BE2C (cell line): ENCODE measurements around the gene SPNS3.

Experiments
- DNase-seq: peaks from one replicate; pipeline ENCODE4 v3.0.0-alpha.2; 2020
- H3K27me3 ChIP-seq: fragments of 250-450 bp; sonication (Bioruptor Pico); 2 replicates; pipeline ENCODE4 v1.5.1; 2020; ENCODE audit warnings: mild to moderate bottlenecking
- H3K36me3 ChIP-seq: fragments of 250-450 bp; sonication (Bioruptor Pico); 2 replicates; pipeline ENCODE4 v1.5.1; 2020; ENCODE audit warnings: mild to moderate bottlenecking
- H3K4me1 ChIP-seq: fragments of 250-450 bp; sonication (Bioruptor Pico); 2 replicates; pipeline ENCODE4 v1.5.1; 2020
- H3K4me3 ChIP-seq: 2 replicates; pipeline ENCODE4 v1.5.1; 2011; ENCODE audit warnings: low read depth, low read length
- H3K9me3 ChIP-seq: fragments of 250-450 bp; sonication (Bioruptor Pico); 2 replicates; pipeline ENCODE4 v1.5.1; 2020
- TF ChIP-seq, protein P1 (sequence below): IDR thresholded peaks from 2 replicates; pipeline ENCODE4 v1.5.1; 2012; ENCODE audit warnings: mild to moderate bottlenecking, low read depth, low read length

Gene SPNS3

DNA sequence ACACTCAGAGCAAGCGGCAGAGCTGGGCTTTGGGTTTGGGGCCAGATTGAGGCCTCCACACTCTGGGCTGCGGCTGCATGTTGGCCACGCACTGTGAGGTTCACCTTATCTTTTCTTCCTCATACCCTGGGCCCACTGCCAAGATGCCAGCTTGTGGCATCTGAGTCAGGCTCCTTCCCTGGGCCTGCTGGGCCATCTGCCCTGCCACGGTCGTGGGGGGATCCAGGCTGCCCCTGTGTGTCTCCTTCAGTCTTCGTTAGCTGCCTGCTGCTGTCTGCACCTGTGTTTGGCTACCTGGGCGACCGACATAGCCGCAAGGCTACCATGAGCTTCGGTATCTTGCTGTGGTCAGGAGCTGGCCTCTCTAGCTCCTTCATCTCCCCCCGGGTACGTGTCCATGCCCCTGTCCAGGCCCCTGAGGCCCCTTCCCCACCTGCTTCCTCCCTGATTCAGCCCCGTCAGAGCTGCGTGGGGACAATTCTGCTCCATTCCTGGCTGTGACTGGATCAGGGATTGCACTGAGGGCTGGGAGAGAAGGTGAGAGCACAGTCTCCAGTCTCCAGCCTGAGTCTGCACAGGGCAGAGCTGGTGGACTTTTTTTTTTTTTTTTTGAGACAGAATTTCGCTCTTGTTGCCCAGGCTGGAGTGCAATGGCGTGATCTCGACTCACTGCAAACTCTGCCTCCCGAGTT, 11.2 kb downstream of the SPNS3 start:
- DNase-seq: peak; percentile 22
- TF ChIP-seq, protein P1, sequence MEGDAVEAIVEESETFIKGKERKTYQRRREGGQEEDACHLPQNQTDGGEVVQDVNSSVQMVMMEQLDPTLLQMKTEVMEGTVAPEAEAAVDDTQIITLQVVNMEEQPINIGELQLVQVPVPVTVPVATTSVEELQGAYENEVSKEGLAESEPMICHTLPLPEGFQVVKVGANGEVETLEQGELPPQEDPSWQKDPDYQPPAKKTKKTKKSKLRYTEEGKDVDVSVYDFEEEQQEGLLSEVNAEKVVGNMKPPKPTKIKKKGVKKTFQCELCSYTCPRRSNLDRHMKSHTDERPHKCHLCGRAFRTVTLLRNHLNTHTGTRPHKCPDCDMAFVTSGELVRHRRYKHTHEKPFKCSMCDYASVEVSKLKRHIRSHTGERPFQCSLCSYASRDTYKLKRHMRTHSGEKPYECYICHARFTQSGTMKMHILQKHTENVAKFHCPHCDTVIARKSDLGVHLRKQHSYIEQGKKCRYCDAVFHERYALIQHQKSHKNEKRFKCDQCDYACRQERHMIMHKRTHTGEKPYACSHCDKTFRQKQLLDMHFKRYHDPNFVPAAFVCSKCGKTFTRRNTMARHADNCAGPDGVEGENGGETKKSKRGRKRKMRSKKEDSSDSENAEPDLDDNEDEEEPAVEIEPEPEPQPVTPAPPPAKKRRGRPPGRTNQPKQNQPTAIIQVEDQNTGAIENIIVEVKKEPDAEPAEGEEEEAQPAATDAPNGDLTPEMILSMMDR: no peak
- no peaks in the 10 kb centered on the region for H3K36me3 ChIP-seq
- peaks cover 30% of the 10 kb centered on the region for H3K27me3 ChIP-seq
- peaks cover 4% of the 10 kb centered on the region for H3K4me1 ChIP-seq
- no peaks in the 10 kb centered on the region for H3K9me3 ChIP-seq
- H3K4me3 ChIP-seq: no peak overlapping the region

DNA sequence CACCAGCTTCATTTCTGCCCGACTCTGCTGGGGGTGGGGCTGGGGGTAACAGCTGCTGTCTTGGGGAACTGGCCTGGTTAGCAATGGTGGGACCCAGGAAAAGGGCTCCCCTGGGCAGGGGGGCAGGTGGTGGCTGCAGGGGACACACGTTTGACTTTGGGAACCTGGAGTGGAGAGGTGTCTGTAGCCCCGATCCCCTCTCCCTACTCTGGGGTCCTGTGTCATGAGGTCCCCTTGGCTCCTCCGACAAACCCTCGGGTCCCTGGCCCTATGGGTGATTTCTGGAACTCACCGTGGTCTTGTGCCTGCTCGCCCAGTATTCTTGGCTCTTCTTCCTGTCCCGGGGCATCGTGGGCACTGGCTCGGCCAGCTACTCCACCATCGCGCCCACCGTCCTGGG, 12.0 kb downstream of the SPNS3 start:
- no peaks in the 10 kb centered on the region for H3K9me3 ChIP-seq
- TF ChIP-seq, protein P1: no peak
- H3K36me3 ChIP-seq: no peaks in the 10 kb centered on the region
- H3K27me3 ChIP-seq: peaks cover 28% of the 10 kb centered on the region
- H3K4me1 ChIP-seq: peaks cover 2% of the 10 kb centered on the region; the same call in 1 of the 2 replicates
- no peak for DNase-seq
- H3K4me3 ChIP-seq: no peak overlapping the region

DNA sequence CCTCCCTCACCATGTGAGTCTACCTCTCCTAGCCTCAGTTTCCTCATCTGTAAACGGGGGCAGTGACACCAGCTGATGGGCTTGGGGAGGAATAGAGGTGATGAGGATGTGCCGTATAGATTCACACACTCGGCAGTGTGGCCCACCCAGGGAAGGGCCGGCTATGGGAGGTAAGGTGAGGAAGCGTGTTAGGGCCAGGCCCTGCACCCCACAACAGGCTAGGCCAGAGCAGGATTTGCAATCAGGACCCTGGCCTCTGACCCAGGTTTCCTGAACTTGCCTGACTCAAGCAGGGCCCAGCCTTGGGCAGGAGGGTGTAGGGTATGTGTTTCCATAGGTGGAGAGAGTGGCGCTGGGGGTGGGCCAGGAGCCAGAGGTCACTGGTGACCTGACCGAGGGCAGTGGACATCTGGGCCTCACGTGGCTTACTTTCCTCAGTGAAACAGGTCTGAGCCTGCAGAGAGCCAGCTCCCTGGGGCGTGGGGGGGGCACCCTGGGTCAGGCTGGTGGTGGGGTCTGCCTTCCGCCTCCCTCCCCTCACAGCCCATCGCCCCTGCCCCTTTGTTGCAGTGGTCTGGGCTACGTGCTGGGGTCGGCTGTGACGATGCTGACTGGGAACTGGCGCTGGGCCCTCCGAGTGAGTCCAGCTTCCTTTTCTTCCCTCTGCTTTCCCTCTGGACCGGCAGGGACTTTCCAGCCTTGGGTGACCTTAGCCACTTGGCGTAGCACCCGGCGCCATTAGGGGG, 12.8 kb downstream of the SPNS3 start:
- Histone ChIP-seq H3K36me3 (no peaks in the 10 kb centered on the region), H3K4me3 (no peak overlapping the region), H3K4me1 (no peaks in the 10 kb centered on the region), H3K27me3 (peaks cover 28% of the 10 kb centered on the region), H3K9me3 (no peaks in the 10 kb centered on the region)
- no peak for DNase-seq
- TF ChIP-seq, protein P1: no peak

GRCh38 chr17:4448197-4448980, 14.6 kb downstream of the SPNS3 start:
- TF ChIP-seq, protein P1: no peak
- Histone ChIP-seq H3K9me3 (no peaks in the 10 kb centered on the region), H3K27me3 (peaks cover 24% of the 10 kb centered on the region), H3K4me3 (no peak overlapping the region), H3K4me1 (no peaks in the 10 kb centered on the region), H3K36me3 (no peaks in the 10 kb centered on the region)
- DNase-seq: no peak

DNA sequence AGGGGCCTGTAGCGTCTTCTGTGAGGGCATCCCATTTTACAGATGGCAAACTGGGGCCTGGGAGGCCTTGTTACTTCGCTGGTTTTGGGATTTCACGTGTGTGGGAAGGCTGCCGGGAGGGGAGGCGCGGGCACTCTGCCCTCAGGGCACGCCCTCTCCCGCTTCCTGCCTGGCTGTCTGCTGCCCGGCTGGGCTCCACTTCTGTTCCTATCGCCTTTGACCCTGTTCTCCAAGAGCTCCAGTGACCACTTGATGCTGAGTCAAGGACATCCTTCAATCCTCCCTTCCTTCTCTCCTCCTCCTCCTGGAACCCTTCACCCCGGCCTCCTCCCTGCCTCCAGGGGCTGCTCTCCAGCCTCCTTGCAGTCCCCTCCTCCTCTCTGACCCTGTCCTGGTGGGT, 16.0 kb downstream of the SPNS3 start:
- Histone ChIP-seq H3K4me3 (no peak overlapping the region), H3K4me1 (no peaks in the 10 kb centered on the region), H3K36me3 (no peaks in the 10 kb centered on the region), H3K27me3 (peaks cover 18% of the 10 kb centered on the region), H3K9me3 (no peaks in the 10 kb centered on the region)
- TF ChIP-seq, protein P1: no peak
- DNase-seq: no peak
